ENCODE data around the gene LAMB4.

LAMB4 gene

GRCh38 chr7:108103558-108104298 is 26.4 kb downstream of the LAMB4 start:
- DNase-seq: no peak

DNA sequence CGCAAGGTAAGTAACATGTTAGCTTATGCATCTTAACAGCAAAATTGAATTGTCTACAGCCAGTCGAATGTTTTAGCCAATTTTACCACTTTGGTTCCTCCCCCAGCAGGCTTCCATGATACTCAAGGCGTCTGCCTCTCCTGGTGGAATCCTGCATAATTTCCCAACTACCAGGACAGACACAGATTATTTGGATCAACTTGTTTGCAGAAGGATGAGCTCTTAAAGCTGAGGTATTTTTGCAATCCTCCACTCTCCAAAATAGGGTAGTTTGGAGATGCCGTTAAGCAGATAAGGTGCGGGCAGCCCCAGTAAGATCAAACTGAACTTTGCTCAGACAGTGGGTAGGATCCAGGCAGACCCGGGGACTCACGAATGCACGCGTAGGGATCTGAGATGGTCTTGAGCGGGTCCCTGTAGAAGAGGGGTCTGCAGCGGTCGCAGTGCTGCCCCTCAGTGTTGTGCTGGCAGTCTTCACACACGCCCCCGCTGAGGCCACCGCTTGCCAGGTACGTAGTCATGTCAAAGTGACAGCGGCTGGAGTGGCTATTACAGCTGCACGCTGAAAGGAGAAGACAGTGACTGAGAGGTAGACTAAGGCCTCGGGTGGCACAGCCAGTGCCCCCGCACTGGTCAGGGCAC is 27.4 kb downstream of the LAMB4 start:
- no peak for DNase-seq

GRCh38 chr7:108101759-108102158 is 28.4 kb downstream of the LAMB4 start:
- DNase-seq: no peak

GRCh38 chr7:108099713-108100112 is 30.4 kb downstream of the LAMB4 start:
- DNase-seq: no peak

- DNase-seq: no peak
Measured at GRCh38 chr7:108097703-108098102, 32.5 kb downstream of the LAMB4 start.

- no peak for DNase-seq
Measured at GRCh38 chr7:108096996-108097395, 33.2 kb downstream of the LAMB4 start.

DNA sequence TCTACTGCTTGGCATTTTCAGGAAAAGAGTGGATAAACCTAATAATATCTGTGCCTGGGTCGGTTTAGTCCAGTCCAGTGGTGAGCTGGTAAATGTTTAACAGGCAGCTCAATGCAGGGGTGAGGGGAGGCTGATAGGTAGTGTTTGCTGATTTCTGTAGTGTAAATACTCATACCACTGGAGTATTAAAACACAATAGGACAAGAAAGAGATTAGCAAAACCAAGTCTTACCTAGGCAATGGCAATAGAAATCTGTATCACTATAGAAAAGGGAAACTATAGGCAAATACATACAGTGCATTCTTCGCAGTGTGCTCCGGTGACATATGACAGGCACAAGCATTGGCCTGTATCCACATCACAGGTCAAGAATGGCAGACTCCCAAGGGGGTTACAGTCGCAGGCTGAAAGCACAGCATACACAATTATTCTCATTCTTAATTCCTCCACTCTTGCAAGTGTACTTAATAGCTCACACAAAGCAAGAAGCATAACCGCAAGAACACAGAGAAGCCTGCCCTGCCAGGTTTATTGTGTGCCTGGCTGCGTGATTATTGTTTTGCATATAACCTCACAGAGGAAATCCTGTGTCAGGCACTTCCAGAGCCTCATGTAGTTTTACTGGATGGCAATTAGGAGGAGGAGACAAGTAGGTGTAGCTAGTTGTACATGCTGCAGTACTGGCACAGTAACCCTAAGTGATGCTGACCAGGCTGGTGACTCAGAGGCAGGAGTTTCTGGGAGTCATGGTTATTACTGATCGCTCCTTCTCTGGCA is 35.0 kb downstream of the LAMB4 start:
- DNase-seq: no peak

DNA sequence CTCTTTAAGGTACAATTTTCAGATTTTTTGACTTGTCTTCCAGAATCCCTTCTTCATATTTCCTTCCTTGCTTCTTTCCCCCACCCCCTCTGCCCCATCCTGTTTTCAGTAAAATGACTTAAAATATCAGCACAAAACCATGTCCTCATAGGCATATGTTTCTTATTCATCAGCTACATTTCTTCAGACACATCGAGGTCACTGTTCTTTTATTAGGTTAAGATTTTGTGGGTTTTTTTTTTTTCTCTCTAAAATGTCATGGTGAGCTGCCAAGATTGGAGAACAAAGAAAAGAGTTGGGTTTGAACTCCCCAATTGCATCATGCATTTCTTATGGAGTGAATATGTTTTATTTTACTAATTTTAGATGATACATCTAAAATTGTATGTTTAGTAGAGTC is 35.8 kb downstream of the LAMB4 start:
- no peak for DNase-seq

- DNase-seq: no peak
Measured at GRCh38 chr7:108093851-108094331, 36.3 kb downstream of the LAMB4 start.

DNA sequence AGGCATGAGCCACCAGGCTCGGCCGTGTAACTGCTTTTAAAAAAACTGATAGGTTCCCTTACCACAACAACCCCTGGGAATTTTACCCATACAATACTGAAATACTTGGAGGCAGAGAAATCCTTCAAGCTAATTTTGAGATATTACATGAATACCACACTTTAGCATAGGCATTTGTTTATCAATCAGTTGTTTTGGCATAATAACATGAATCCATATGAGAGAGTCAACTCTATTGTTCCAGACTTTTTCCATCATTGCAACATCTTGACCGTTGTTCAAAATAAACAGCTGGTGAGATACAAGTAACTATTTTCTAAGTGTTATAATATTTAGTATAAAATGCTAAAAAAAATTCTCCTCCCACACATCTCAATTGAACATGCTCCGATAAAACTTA is 36.8 kb downstream of the LAMB4 start:
- no peak for DNase-seq

DNA sequence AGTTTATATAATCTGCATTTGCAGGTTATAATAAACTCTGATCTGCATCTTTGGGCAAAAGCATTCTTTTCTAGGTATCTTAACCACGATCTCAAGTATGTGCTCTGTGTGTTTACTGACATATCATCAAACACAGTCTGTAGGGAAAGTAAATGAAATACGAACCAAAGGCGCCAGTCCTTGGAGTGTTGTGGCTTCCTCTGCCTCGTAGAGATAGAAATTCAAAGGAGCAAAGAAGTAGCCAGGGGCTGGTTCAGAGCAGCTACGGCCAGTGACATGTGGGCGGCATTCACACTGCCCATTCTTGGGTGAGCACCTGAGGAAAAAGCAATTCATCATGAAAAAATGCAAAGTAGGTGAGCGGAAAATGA is 38.7 kb downstream of the LAMB4 start:
- no peak for DNase-seq

DNA sequence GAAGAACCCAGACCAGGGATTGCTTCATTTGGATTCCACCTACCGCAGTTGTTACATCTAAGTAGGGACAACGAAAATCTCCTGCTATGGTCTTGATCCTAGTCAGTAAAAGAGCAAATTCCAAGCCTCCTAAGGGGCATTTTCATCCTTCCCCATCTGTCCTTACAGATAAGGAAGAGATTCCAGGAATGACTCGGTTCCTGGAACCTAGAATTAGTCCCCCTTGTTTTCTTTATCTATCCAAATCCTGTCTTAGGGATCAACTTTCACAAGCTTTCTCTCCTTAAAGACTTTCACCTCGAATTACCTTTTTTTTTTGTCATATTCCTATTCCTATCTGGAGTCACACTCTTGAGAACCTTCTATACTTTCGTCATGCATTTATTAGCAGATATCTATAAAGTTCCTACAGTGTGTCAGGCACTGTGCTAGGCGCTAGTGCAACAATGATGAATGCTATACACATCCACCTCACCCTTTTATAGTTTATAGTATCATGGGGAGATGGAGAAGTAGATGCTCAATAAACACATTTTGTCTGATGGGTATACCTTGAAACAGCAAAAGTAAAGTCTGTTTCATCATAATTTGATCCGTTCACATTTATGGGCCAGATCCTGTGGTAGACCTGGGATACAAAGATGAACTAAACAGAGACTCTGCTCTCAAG is 39.2 kb downstream of the LAMB4 start:
- DNase-seq: no peak

GRCh38 chr7:108089381-108089780 is 40.8 kb downstream of the LAMB4 start:
- no peak for DNase-seq

DNA sequence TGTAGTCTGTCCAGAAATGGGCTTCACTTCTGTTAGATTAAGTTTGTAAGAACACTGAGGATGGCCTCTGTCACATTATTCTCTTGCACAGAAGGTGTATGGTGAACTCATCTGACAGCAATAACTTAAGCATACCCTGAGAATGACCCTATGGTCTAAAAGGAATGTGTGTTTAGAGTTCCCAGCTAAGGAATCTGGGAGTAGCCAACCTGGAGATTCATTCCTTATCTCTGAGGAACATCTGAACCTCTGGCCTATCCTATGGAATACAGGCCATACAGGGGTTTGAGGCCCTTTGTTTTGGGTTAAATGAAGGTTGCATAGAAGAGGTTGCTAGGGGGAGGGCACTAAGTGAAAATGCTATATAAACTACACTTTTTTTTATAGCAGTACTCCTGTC is 41.4 kb downstream of the LAMB4 start:
- no peak for DNase-seq

- DNase-seq: no peak
Measured at GRCh38 chr7:108087778-108088177, 42.4 kb downstream of the LAMB4 start.

- DNase-seq: no peak
Measured at GRCh38 chr7:108086962-108087361, 43.2 kb downstream of the LAMB4 start.

GRCh38 chr7:108086546-108086945 is 43.6 kb downstream of the LAMB4 start:
- no peak for DNase-seq

DNA sequence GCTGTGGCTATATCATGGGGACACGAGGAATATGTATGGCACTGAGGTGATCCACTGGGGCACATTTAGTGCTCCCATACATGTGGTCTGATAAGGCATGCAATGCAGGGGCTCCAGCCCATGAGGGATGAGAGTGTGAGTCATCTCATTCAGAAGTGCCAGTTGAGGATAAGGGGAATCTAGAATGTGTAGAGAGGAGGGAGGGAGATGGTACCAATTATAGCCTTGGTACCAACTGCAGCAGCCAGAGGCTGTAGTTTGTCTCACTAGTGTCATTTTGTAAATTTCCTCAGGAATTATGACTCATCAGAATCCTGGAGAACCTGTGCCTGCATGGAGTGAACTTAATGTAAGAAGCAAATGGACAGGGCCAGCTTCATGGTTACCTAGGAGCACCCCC is 46.2 kb downstream of the LAMB4 start:
- DNase-seq: no peak

- no peak for DNase-seq
Measured at GRCh38 chr7:108079648-108080591, 50.2 kb downstream of the LAMB4 start.

DNA sequence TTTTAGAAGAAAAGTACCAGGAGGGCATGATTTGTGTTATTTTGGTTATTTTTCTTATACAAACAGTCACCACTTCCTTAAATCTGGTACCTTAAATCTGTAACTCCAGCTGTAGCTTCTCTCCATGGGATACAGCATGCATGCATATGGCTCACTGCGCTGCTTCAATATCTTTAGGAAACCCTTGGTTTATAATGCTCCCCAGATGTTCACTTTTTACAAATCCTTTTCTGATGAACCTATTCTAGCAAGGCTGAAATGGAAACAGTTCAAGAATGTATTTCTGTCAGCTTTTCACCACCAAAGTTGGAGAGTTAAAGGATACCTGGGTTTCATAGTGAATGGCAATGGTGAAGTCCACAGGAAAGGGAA is 50.9 kb downstream of the LAMB4 start:
- no peak for DNase-seq

DNA sequence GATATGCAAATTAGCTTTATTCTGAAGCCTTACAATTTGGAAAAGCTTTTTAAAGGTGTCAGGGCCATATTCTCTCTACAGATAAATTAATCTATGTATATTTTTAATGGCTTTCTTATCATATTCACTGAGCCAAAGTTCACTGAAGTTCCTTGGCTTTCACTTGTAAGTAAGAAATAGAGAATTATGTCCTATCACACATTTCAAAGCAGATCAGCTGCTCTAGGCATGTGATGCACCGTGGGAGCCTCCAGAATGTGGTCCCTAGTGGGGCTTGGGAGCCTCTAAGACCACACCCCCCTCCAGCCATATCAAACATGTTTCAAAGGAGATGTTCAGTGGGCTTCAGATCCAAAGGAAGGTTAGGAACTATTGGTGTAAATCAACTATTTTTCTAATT is 51.5 kb downstream of the LAMB4 start:
- DNase-seq: no peak

DNA sequence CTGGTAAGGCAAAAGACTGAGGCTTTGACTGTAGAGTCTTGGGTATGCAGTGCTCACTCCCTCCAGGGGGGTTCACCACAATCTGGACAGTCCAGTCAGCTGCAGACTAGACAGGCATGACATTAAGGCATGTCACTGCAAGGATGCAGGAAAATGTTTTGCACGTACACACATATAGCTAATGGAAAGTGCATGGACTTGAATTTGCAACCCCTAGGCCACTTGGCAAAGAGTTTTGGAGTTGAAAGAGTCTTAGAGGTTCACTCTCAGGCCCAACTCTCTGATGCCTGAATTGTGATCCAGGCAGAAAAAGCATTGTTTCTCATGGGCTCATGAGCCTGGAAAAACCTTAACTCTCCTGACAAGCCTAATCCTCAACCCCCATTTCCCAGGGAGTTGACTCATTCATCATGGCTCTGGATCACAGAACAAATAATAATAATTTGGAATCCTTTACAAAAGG is 51.9 kb downstream of the LAMB4 start:
- DNase-seq: no peak

Data from KG1 (cell line).